DMS79 (cell line): Measurements from ENCODE around the gene MROH7.

Experiments used
- DNase-seq: peaks from one replicate; lab custom pipeline; 2025; lab: John Stamatoyannopoulos, UW

The MROH7 gene

GRCh38 chr1:54640863-54641836, at the start of gene MROH7:
MROH7 (plus strand) TSS chr1:54641786; CDS start chr1:54652927, 11,141 bp downstream.
- DNase-seq: no peak

GRCh38 chr1:54593571-54594160, 47.9 kb upstream of the MROH7 start:
- no peak for DNase-seq

- DNase-seq: no peak
Measured at GRCh38 chr1:54594463-54594862, 47.1 kb upstream of the MROH7 start.

GRCh38 chr1:54595956-54596498, 45.6 kb upstream of the MROH7 start:
- no peak for DNase-seq

GRCh38 chr1:54596756-54597155, 44.8 kb upstream of the MROH7 start:
- DNase-seq: no peak

- no peak for DNase-seq
Measured at GRCh38 chr1:54597455-54598030, 44.0 kb upstream of the MROH7 start.

GRCh38 chr1:54599211-54599823, 42.3 kb upstream of the MROH7 start:
- no peak for DNase-seq

- no peak for DNase-seq
Measured at GRCh38 chr1:54600947-54601721, 40.5 kb upstream of the MROH7 start.

- DNase-seq: no peak
Measured at GRCh38 chr1:54601730-54602129, 39.9 kb upstream of the MROH7 start.

GRCh38 chr1:54602554-54602953, 39.0 kb upstream of the MROH7 start:
- no peak for DNase-seq

GRCh38 chr1:54603241-54603640, 38.3 kb upstream of the MROH7 start:
- no peak for DNase-seq

GRCh38 chr1:54604051-54604450, 37.5 kb upstream of the MROH7 start:
- DNase-seq: no peak

- no peak for DNase-seq
Measured at GRCh38 chr1:54604572-54605370, 36.8 kb upstream of the MROH7 start.

GRCh38 chr1:54606096-54606989, 35.2 kb upstream of the MROH7 start:
- no peak for DNase-seq

GRCh38 chr1:54606990-54607325, 34.6 kb upstream of the MROH7 start:
- no peak for DNase-seq

- DNase-seq: no peak
Measured at GRCh38 chr1:54607821-54608565, 33.6 kb upstream of the MROH7 start.

- no peak for DNase-seq
Measured at GRCh38 chr1:54608566-54609230, 32.9 kb upstream of the MROH7 start.

GRCh38 chr1:54609301-54609921, 32.2 kb upstream of the MROH7 start:
- DNase-seq: no peak
